Glomerular visceral epithelial cell (primary cell): Measurements from ENCODE around the gene ASPDH.

Experiments
- DNase-seq: peaks from one replicate; pipeline ENCODE4 v3.0.0-alpha.2; 2016; ENCODE audit errors: extremely low spot score

ASPDH gene

DNA sequence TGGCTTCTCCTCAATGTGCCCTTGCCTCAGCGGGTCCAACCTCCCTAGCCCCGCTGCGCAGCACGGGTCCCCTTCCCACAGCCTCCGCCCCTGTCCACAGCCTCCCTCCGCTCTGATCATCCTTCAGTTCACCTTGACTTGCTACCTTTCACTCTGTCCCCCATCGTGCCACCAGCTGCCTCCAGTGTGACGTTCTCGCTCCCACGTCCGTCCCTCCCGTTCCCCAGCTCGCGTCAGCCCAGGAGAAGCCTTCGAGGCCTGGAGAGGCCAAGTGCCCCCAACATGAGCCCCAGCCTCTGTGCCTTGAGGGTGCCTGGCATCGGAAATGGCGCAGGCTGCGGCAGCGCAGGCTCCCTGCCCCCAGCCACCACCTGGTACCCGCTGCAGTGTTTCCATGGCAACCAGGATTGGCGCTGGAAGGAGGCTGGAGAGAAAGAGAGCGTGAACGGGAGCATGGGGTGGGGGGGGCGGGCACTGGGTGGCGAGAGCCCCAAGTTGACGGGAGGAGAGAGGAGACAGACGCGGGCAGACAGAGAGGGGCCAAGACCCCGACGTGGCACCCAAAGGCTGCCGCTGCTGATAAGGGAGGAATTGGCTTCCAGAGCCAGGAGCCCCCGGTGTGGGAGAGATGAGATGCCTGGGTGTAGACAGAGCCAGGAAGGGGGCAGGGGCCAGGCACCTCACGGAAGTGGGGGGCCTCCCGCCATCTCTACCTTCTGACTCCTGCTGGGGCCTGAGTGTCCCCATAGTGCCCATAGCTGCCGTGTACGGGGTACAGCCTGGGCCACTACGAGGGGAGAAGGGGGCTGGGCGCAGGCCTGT is 844 bp upstream of the ASPDH start:
- no peak for DNase-seq

DNA sequence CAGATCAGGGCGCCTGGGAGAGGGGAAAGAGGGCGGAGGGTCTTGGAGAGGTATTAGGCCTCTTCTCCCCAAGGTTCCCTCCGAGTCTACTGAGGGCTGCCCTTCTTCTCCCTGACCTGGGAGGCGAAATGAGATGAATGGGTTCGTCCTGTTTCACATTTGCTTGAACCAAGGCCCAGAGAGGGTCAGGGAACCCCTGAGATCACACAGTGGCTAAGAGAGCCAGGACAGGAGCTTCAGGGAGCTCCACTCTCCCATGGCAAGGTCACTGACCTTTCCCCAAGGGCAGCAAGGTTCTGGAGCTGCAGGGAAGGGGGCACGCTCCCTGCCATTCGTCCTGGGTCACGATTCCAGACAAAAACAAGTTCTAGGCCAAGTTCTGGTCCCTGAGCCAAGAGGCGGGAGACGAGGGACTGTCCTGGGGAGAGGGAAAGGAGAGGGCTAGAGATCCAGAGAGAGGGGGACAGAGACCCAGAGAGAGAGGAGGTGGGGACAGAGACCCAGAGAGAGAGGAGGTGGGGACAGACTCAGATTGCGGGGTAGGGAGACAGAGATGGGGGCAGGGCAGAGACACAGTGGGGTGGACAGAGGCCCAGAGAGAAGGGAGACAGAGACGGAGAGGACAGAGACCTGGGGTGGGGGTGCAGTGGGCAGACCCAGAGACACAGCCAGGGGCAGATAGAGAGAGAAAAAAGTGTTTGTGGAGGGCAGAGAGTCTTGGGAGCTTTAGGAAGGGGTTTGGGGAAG is 541 bp downstream of the ASPDH start:
- DNase-seq, result no peak

- no peak for DNase-seq
Measured at GRCh38 chr19:50512112-50512998, 1.4 kb downstream of the ASPDH start.

DNA sequence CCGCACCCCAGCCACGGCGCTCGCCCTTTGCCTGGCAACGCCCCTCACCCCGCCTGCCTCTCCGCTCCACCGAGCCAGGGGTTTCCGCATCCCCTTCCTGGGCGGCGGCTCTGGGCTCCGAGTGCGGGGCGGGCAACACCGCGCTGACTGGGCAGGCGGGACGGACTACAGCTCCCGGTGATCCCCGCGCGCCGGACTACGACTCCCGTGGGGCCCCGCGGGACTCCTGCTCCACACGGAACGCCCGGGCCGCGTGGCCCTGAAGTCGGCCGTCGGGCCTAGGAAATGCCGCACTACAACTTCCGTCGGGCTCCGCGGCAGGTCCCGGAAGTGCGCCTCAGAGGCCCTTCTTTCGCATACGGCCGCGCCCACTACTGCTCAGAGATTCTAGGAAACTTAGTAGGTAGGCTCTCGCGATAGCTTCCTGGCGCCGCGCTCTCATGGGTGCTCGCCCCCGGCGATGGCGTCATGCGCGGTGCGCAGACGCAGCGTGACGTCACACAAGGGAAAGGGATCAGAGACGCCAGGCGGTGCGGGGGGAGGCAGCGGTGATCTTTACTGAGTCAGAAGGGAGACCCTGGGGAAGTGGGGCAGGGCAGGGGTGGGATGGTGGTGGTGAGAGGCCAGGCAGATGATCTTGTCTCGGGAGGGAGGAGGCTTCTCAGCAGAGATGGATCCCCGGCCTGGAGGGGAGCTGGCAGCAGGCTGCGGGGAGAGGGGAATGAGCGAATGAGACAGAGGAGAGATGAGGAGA is 2.5 kb downstream of the ASPDH start, which contains the start of gene JOSD2:
JOSD2 (minus strand) TSS at position 123 of the 754 bp plus-strand sequence. CDS start 760 bp downstream, outside the sequence.
- DNase-seq, result peak; percentile 99

DNA sequence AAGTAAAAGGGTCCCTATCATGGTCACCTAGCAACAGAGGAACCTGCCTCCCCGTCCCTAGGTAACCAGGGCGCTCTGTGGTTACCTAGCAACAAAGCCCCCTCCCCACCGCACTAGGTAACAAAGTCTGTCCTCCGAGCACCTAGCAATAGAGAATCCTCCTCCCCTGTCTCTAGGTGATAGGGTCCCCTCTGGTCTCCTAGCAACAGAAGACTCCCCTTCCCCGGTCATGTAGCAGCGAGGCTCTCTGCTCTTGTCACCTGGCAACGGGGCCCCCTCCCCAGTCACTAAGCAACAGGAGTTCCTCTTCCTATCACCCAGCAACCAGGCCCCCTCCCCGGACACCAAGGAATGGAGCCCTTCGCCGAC is 3.0 kb downstream of the ASPDH start:
- DNase-seq, result no peak

DNA sequence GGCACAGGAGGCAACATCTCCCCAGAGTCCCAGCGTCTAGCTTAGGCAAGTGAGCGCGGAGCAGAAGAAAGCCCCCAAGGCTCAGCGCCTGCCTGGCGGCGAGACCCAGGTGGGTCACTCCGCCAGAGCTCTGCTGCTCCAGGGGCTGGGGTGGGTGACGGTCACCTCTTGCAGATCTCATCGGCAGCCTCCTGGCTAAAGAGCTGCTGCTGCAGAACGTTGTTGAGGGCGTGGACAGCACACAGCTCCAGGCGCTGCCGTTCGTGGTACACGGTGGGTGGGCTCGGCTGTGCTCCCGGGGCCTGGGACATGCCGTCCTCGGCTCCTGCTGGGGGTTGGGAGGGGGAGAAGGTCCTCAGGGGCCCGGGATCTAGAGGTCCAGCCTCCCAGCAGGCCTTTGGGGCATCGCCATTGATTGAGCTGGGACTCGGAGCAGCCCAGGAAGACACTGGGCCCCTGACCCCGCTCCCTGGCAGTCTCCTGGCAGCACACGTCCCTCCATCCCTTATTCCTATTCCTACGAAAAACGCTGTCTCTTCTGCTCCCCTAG is 3.5 kb downstream of the ASPDH start:
- no peak for DNase-seq

- DNase-seq, result no peak
Measured at GRCh38 chr19:50509366-50509765, 4.3 kb downstream of the ASPDH start.

DNA sequence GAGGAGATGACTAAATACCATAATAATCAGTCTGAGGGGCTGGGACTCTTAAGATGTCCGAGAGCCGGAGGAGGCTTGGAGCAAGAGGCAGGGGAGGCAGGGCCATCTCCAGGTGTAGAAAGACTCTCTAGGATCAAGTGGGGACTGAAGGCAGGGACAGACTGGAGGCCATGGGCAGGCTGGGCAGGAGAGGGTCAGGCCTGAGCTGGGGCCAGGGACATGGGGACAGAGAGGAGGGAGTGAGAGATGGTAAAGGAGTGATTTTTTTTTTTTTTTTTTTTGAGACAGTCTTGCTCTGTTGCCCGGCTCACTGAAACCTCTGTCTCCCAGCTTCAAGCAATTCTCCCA is 4.9 kb downstream of the ASPDH start:
- DNase-seq, result no peak

DNA sequence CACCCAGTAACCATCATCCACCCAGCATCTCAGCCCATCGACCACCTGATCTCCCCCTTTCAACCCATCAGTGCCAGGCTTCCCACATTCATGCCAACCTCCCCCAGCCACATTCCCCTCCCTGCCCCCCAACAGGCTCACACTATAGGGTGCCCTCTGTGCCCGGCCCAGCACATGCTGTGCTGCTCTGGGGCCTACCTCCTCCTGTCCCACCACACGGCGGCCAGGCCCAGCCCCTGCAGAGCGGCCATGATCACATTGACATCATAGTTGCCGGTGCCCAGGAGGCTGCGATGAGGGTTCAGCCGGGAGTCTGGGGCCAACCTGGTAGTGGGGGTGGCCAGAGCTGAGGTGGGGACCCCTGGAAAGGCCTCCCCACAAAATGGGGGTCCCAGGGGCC is 6.3 kb downstream of the ASPDH start:
- DNase-seq, result no peak

GRCh38 chr19:50506700-50507099 is 7.0 kb downstream of the ASPDH start:
- no peak for DNase-seq

GRCh38 chr19:50505856-50506611 is 7.7 kb downstream of the ASPDH start:
- no peak for DNase-seq

GRCh38 chr19:50501568-50502475 is 11.9 kb downstream of the ASPDH start:
- no peak for DNase-seq

- DNase-seq, result no peak
Measured at GRCh38 chr19:50501186-50501567, 12.5 kb downstream of the ASPDH start.

GRCh38 chr19:50500753-50501151 is 13.0 kb downstream of the ASPDH start:
- DNase-seq, result no peak

DNA sequence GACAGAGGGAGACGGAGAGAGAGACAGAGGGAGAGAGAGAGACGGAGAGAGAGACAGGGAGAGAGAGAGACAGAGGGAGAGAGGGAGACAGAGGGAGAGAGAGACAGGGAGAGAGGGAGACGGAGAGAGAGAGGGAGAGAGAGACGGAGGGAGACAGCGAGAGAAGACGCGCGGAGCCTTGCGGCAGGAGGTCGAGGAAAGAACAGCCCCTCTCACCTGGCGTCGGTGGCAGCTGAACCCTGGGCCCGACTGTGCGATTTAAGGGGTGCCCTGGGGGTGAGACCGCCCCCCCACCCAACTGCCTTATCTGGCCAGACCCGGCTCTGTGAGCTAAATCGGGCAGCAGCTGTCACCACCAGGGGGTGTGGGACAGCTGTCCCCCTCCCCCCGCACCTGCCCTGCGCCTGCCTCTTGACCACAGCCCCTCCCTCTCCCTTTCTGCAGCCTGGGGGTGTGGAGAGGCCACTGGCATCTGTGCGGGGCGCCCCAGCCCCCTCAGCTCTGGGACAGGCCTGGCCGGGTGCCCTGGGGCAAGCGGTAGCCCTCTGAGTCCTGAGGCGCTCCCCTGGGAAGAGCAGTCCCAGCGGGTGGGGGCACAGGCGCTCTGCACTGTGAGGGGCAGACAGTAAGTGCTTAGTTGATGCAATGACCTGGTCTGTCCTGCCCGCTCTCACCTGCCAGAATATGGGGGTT is 13.5 kb downstream of the ASPDH start:
- no peak for DNase-seq

DNA sequence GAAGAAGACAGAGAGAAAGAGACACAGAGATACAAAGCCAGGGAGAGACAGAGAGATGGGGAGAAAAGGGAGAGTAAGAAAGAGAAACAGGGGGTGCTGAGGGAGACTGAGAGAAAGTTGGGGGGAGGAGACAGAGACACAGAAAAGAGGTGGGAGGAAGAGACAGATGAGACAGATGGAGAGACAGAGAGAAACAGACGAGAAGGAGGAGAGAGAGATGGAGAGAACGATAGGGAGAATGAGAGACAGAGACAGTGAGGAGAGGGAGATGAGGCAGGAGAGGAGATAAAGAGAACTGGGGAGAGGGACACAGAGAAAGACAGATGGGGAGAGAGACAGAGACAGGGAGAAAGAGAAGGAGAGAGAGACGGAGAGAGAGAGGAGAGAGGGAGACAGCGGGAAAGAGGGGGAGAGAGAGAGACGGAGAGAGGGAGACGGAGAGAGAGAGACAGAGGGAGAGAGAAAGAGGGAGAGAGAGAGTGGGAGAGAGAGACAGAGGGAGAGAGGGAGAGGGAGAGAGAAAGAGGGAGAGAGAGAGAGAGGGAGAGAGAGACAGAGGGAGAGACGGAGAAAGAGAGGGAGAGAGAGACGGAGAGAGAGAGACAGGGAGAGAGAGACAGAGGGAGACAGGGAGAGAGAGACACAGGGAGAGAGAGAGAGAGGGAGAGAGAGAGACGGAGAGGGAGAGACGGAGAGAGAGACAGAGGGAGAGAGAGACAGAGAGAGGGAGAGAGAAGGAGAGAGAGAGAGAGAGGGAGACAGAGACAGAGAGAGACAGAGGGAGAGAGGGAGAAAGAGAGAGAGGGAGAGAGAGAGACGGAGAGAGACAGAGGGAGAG is 15.3 kb downstream of the ASPDH start:
- no peak for DNase-seq

DNA sequence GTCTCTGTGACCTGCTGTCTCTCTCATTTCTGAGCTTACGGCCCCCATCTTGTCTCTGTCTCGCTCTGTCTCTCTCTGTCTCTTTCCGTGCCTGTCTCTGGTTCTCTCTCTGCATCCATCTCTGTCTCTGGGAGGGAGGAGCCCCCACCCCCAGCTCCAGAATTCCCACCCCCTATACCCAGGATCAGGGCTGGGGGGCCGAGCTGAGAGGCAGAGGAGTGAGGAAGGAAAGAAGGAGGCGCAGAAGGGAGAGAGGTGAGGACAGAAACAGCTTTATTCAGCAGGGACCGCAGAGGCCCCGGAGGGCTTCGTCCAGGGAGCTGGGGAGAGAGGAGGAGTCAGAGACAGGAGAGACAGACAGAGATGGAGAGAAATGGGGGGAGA is 16.7 kb downstream of the ASPDH start:
- no peak for DNase-seq
